Suppressor macrophage (primary cell): ENCODE data around the gene METTL22.

Experiments used
- DNase-seq, 4 experiments: peaks; one replicate each; pipeline ENCODE4 v3.0.0-alpha.2; 2020 to 2022

Gene METTL22

GRCh38 chr16:8668113-8668512 lies 46.6 kb downstream of the METTL22 start:
- no peak for DNase-seq

- DNase-seq: no peak
These were observed 48.0 kb downstream of the METTL22 start for GRCh38 chr16:8669481-8669880.

GRCh38 chr16:8670014-8670560 lies 48.6 kb downstream of the METTL22 start:
- DNase-seq: no peak

GRCh38 chr16:8673611-8674412 lies 52.3 kb downstream of the METTL22 start:
- DNase-seq: peak in 2 of 4 experiments; percentile 3 to 4

- peak; percentile 86 to 94 (median 90) for DNase-seq
These were observed 53.0 kb downstream of the METTL22 start, which contains the start of gene ABAT for GRCh38 chr16:8674413-8675022. Gene ABAT, plus strand, starts transcription at chr16:8674617. Its CDS starts 61,123 bp downstream, at chr16:8735740.

GRCh38 chr16:8675183-8676159 lies 54.0 kb downstream of the METTL22 start:
- DNase-seq: no peak

- DNase-seq: no peak
These were observed 54.7 kb downstream of the METTL22 start for GRCh38 chr16:8676160-8676547.

GRCh38 chr16:8676737-8677375 lies 55.4 kb downstream of the METTL22 start:
- DNase-seq: no peak

DNA sequence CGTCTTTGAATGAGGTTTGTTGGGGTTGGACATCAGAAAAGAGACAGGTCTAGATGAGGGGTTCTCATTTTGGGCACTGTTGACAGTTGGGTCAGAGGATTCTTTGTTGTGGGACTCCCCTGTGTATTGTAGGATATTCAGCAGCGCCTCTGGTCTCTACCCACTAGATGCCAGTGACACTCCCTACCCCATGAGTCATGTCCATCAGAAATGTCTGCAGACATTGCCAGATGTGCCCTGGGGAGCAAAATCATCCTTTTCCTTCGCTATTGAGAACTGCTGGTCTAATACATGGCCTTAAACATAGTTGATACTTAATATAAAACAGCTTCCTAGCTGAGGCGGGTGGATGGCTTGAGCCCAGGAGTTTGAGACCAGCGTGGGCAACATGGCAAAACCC lies 56.0 kb downstream of the METTL22 start:
- DNase-seq: no peak

DNA sequence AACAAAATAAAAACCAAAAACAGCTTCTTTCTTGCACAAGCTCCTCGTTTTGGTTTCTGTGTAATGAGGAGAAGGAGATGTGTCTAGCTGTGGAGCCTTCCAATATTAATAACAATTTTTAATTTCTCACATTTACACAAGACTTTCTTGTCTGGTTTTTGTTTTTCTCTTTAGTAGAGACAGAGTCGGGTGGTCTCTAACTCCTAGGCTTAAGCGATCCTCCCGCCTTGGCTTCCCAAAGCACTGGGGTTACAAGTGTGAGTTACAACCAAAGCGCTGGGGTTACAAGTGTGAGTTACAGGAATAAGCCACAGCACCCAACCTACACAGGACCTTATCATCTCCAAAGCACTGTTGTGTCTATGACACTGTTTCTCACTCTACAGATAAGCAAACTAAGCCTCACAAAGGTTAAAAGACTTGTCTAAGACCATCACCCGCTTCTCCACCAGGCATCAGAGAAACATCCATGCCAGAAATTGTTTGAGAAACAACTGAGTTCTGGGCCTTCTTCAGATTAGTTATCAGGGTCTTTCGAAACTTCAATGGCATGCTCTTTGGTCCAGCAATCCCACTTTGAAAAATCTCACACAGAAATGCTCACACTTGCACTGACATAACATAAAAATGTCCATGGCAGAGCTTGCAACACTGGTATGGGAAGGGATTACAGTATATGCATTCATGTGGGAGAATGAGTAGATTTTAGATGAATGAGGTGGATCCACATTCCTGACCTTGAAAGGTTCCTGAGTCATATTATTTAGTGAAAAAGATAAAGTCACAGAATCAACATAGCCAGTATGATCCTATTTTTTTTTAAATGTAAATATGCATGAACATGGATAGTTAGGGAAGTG lies 56.8 kb downstream of the METTL22 start:
- DNase-seq: no peak

GRCh38 chr16:8679151-8679550 lies 57.7 kb downstream of the METTL22 start:
- DNase-seq: no peak

DNA sequence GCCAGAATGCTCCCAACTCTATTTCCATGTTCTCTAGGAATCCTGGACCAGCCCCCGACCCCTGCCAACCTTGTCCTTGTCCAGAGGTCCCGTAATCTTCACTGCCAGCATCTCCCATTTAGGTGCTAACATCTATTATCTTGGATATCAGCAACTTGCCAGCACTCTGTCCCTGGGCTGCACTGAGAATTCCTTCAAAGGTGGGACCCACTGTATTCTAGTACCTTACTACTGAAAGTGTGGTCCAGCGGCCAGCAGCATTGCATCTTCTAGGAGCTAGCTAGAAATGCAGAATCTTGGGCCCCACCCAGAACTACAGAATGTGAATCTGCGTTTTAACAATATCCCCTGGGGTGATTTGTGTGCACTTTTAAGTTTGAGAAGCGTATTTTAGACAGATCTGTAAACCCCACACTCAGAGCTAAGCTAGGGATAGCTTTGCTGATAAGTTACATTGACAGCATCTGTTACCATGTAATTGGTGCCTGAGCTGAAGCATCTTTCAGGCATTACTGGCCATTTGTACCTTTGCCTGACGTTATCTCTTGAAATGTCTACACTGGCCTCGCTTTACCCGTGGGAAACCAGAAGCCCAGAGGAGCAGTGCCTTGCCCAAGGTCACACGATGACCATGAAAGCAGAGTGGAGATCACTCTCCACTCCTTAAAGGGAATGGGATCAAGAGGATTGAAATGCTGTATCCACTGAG lies 61.2 kb downstream of the METTL22 start:
- DNase-seq: no peak

- no peak for DNase-seq
These were observed 62.1 kb downstream of the METTL22 start for GRCh38 chr16:8683640-8684039.

- DNase-seq: no peak
These were observed 64.1 kb downstream of the METTL22 start for GRCh38 chr16:8685617-8686016.

GRCh38 chr16:8686031-8686621 lies 64.6 kb downstream of the METTL22 start:
- DNase-seq: no peak

DNA sequence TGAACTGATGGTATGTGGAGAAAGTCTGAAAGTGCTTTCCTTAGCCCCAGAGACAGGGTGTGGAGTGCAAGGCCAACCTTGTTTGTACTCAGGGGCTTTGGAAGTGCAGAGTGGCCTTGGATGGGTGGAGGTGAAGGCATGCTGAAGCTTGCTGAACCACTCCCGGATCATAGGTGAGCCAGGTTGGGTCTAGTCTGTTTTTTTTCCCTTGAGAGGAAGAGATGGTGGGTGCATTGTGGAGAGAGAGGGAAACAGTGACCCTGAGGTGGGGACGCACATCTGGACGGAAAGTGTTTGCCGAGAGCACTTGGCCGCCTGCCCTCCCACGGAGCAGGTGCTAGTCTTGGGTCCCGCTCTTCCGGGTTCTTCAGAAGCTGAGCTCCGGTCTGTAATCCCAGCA lies 65.4 kb downstream of the METTL22 start:
- no peak for DNase-seq

GRCh38 chr16:8689686-8690085 lies 68.2 kb downstream of the METTL22 start:
- no peak for DNase-seq

DNA sequence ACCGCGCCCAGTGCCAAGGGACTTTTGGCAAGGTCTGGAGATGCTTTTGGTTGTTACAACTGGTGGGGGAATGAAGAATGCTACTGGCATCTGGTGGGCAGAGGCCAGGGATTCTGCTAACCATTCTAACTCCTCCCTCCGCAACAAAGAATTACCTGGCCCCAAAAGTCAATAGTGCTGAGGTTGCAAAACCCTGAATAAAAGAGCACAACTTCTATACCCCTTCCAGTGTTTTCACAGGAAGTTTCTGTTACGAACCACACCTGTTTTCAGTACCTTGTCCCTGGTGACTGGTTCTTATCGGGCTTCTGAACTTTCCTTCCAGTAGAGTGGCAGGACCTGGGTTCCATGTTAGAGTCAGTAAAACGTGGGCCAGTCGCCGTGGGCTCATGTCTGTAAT lies 70.2 kb downstream of the METTL22 start:
- no peak for DNase-seq

DNA sequence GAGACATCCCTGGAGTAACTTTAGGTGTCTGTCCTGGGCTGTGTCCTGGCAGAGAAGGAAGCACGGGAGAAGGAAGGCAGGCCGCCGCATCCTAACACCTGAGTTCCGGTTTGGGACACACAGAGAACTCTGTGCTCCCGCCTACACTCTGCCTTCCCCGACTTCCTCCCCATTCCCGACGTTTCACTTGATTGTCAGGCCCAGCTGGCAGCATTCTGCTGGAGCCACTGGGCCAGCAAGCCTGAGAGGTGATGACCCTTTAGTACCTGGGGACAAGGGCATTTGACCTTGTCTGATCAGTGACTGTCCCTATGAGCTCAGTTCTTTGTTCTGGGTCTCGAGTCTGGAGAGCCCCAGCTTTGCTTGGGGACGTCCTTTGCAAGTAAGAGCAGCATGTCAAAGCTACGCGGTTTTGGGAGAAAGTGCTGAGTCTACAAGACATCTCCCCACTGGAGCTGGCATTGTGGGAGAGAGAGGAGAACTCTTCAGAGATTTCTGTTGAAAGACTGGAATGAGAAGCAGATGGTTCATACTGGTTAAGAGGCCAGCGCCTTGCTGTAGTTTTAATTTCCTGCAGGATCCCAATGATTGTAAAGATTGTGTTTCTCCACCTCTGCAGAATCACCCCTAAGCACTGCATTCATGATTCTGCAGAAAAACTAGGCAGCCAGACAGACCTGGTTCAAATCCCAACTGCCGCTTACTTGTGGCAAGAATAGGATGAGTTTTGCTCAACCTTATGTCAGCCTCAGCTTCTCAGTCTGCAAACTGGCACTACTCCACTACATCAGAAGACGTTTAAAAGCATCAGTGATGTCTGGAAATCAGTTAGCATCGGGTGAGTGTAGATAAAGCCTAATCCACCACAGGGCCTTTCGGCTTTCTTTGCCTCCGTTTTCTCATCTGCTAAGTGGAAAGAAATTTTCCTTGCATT lies 73.6 kb downstream of the METTL22 start:
- no peak for DNase-seq
